Measurements from ENCODE around the gene EEF1AKMT3. TPM values are rescaled to one million over a fixed set of nuclear protein-coding genes. Genes with fewer than 3 reads are reported as not detected.
"Not testable (repeated sequence)": the region's sequence is repeated elsewhere in the genome, so short reads cannot be mapped to it uniquely, and the experiment has no call there.

The EEF1AKMT3 gene
- total RNA-seq, 2 donors from 2014 or later = 3.7 to 5.8 TPM

- Histone ChIP-seq H3K27ac (ENCODE audit: low read depth, low read length) (no peak overlapping the region), H3K36me3 (ENCODE audit: control insufficient read depth, insufficient read depth, low read length) (peaks cover 22% of the 10 kb centered on the region), H3K4me1 (ENCODE audit: control insufficient read depth, insufficient read depth, low read length) (no peaks in the 10 kb centered on the region), H3K9ac (ENCODE audit: extremely low read depth, low read length, poor library complexity, severe bottlenecking) (no peak overlapping the region), H3K9me3 (ENCODE audit: control insufficient read depth, low read length) (no peaks in the 10 kb centered on the region), H3K27me3 (ENCODE audit: control insufficient read depth, insufficient read depth, low read length, poor library complexity, severe bottlenecking) (no peaks in the 10 kb centered on the region), H3K4me3 (ENCODE audit: low read length) (no peak overlapping the region)
- DNase-seq = peak; percentile 43
- Mint-ChIP-seq H3K36me3 (ENCODE audit: low read depth) (peaks cover 22% of the 10 kb centered on the region), H3K27ac (no peak overlapping the region), H3K27me3 (ENCODE audit: insufficient read depth) (no peaks in the 10 kb centered on the region), H3K4me3 (no peak overlapping the region), H3K4me1 (peaks cover 3% of the 10 kb centered on the region), H3K9me3 (no peaks in the 10 kb centered on the region)
- no peak for TF ChIP-seq CTCF (conservative IDR thresholded peaks at IDR 0.05)
- 95% methylated on average over 7 to 8 of the region's 8 CpGs for WGBS, 2 experiments (ENCODE audit: insufficient coverage in 1 of 2, insufficient read length in 1 of 2)
These were observed 45.0 kb downstream of the EEF1AKMT3 start for GRCh38 chr12:57817261-57817989.

DNA sequence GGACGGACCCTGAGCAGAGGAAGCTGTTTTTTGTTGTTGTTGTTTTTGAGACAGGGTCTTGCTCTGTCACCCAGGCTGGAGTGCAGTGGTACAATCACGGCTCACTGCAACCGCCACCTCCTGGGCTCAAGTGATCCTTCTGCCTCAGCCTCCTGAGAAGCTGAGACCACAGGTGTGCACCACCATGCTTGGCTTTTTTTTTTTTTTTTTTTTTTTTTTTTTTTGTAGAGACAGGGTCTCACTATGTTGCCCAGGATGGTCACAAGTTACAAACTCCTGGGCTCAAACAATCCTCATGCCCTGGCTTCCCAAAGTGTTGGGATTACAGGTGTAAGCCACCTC lies 45.5 kb downstream of the EEF1AKMT3 start:
- H3K4me3 ChIP-seq (ENCODE audit: low read length); H3K27ac ChIP-seq (ENCODE audit: low read depth, low read length); DNase-seq; H3K27me3 ChIP-seq (ENCODE audit: control insufficient read depth, insufficient read depth, low read length, poor library complexity, severe bottlenecking); H3K9ac ChIP-seq (ENCODE audit: extremely low read depth, low read length, poor library complexity, severe bottlenecking); H3K27me3 Mint-ChIP-seq (ENCODE audit: insufficient read depth); H3K9me3 ChIP-seq (ENCODE audit: control insufficient read depth, low read length); H3K4me1 Mint-ChIP-seq; H3K4me1 ChIP-seq (ENCODE audit: control insufficient read depth, insufficient read depth, low read length); H3K27ac Mint-ChIP-seq; H3K9me3 Mint-ChIP-seq; H3K4me3 Mint-ChIP-seq: not testable (repeated sequence)
- peaks cover 26% of the 10 kb centered on the region for H3K36me3 Mint-ChIP-seq (ENCODE audit: low read depth)
- H3K36me3 ChIP-seq (ENCODE audit: control insufficient read depth, insufficient read depth, low read length) = peaks cover 28% of the 10 kb centered on the region
- 92 to 94% methylated on average over 2 to 3 of the region's 3 CpGs for WGBS, 2 experiments (ENCODE audit: insufficient coverage in 1 of 2, insufficient read length in 1 of 2)

DNA sequence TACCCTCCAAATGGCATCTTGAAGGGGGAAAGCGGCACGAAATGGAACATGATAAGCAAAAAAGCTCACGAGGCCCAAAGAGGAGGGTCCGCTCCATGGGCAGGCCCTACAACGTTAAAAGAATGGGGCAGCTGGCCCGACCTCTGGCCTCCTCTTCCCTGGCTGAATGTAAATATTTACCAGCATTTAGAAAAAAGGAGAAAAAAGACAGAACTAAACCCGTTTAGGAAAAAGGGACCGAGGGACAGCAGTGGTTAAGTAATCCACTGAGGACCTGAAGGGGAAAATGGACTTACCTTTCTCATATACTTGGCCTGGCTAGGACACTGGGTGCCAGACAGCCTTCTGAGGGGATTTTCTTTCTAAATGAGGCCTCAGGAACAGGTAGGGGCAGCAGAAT lies 47.7 kb downstream of the EEF1AKMT3 start:
- not testable (repeated sequence) for H3K9ac ChIP-seq (ENCODE audit: extremely low read depth, low read length, poor library complexity, severe bottlenecking); H3K4me1 Mint-ChIP-seq; H3K4me3 ChIP-seq (ENCODE audit: low read length); H3K27ac ChIP-seq (ENCODE audit: low read depth, low read length); H3K4me1 ChIP-seq (ENCODE audit: control insufficient read depth, insufficient read depth, low read length); H3K27me3 Mint-ChIP-seq (ENCODE audit: insufficient read depth); DNase-seq; H3K27ac Mint-ChIP-seq; H3K4me3 Mint-ChIP-seq; H3K9me3 ChIP-seq (ENCODE audit: control insufficient read depth, low read length); H3K27me3 ChIP-seq (ENCODE audit: control insufficient read depth, insufficient read depth, low read length, poor library complexity, severe bottlenecking); H3K9me3 Mint-ChIP-seq
- peaks cover 46% of the 10 kb centered on the region for H3K36me3 Mint-ChIP-seq (ENCODE audit: low read depth)
- 82 to 94% methylated on average over 5 to 8 of the region's 8 CpGs for WGBS, 2 experiments (ENCODE audit: insufficient coverage in 1 of 2, insufficient read length in 1 of 2)
- H3K36me3 ChIP-seq (ENCODE audit: control insufficient read depth, insufficient read depth, low read length) = peaks cover 49% of the 10 kb centered on the region

DNA sequence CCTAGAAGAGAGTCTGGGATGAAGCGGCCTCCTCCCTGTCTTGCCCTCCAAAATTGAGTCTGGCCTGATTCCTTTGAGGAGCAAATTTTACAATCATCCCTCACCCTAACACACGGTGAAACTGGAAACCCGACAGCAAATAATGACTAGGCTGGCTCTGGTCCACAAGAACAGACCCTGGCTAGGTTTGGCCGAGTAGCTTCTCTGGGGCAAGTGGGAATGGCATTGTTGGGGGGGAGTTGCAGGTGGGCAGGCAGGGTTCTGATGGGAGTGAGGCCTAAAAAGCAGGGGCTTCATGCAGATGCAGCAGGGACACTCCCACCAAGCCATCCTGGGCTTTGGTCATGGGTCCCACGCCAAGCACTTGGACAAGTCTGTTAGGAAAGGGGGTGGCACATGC lies 48.6 kb downstream of the EEF1AKMT3 start:
- H3K36me3 ChIP-seq (ENCODE audit: control insufficient read depth, insufficient read depth, low read length) = peaks cover 58% of the 10 kb centered on the region
- not testable (repeated sequence) for H3K9me3 ChIP-seq (ENCODE audit: control insufficient read depth, low read length); H3K9me3 Mint-ChIP-seq; H3K27me3 Mint-ChIP-seq (ENCODE audit: insufficient read depth); H3K4me1 Mint-ChIP-seq; H3K4me3 ChIP-seq (ENCODE audit: low read length); H3K27ac ChIP-seq (ENCODE audit: low read depth, low read length); H3K9ac ChIP-seq (ENCODE audit: extremely low read depth, low read length, poor library complexity, severe bottlenecking); H3K27me3 ChIP-seq (ENCODE audit: control insufficient read depth, insufficient read depth, low read length, poor library complexity, severe bottlenecking); H3K27ac Mint-ChIP-seq; H3K4me3 Mint-ChIP-seq; H3K4me1 ChIP-seq (ENCODE audit: control insufficient read depth, insufficient read depth, low read length)
- H3K36me3 Mint-ChIP-seq (ENCODE audit: low read depth) = peaks cover 53% of the 10 kb centered on the region
- peak; percentile 42 for DNase-seq
- 90 to 100% methylated on average over 3 to 4 of the region's 5 CpGs for WGBS, 2 experiments (ENCODE audit: insufficient coverage in 1 of 2, insufficient read length in 1 of 2)

Data from endodermal cell (in vitro differentiated cells).